ENCODE measurements around the gene IQGAP1.

Gene IQGAP1

GRCh38 chr15:90482124-90483011 lies 94.3 kb downstream of the IQGAP1 start:
- DNase-seq (ENCODE audit: low spot score), result peak; percentile 39
- in situ Hi-C loops (cut with MboI; ENCODE audit: low pct_unique_long_range_greater_than_20kb, low sequenced_read_pairs, unreplicated experiment), result no loop called here
- peak; percentile 78 for TF ChIP-seq CTCF (IDR thresholded peaks at IDR 0.05; ENCODE audit: extremely low read depth, insufficient read depth, missing control alignments)

- no peak for DNase-seq (ENCODE audit: low spot score)
- in situ Hi-C loops (cut with MboI; ENCODE audit: low pct_unique_long_range_greater_than_20kb, low sequenced_read_pairs, unreplicated experiment), result no loop called here
- TF ChIP-seq CTCF (IDR thresholded peaks at IDR 0.05; ENCODE audit: extremely low read depth, insufficient read depth, missing control alignments), result no peak
Observed at GRCh38 chr15:90483012-90483307, 94.9 kb downstream of the IQGAP1 start.

GRCh38 chr15:90483637-90484036 lies 95.6 kb downstream of the IQGAP1 start:
- TF ChIP-seq CTCF (IDR thresholded peaks at IDR 0.05; ENCODE audit: extremely low read depth, insufficient read depth, missing control alignments), result no peak
- DNase-seq (ENCODE audit: low spot score), result no peak
- in situ Hi-C loops (cut with MboI; ENCODE audit: low pct_unique_long_range_greater_than_20kb, low sequenced_read_pairs, unreplicated experiment), result no loop called here

GRCh38 chr15:90487186-90487585 lies 99.1 kb downstream of the IQGAP1 start:
- no peak for TF ChIP-seq CTCF (IDR thresholded peaks at IDR 0.05; ENCODE audit: extremely low read depth, insufficient read depth, missing control alignments)
- in situ Hi-C loops (cut with MboI; ENCODE audit: low pct_unique_long_range_greater_than_20kb, low sequenced_read_pairs, unreplicated experiment), result no loop called here
- no peak for DNase-seq (ENCODE audit: low spot score)

- DNase-seq (ENCODE audit: low spot score), result no peak
- in situ Hi-C loops (cut with MboI; ENCODE audit: low pct_unique_long_range_greater_than_20kb, low sequenced_read_pairs, unreplicated experiment), result no loop called here
- no peak for TF ChIP-seq CTCF (IDR thresholded peaks at IDR 0.05; ENCODE audit: extremely low read depth, insufficient read depth, missing control alignments)
Observed at GRCh38 chr15:90489514-90489913, 101.5 kb downstream of the IQGAP1 start.

GRCh38 chr15:90489944-90490343 lies 101.9 kb downstream of the IQGAP1 start:
- in situ Hi-C loops (cut with MboI; ENCODE audit: low pct_unique_long_range_greater_than_20kb, low sequenced_read_pairs, unreplicated experiment), result no loop called here
- DNase-seq (ENCODE audit: low spot score), result no peak
- no peak for TF ChIP-seq CTCF (IDR thresholded peaks at IDR 0.05; ENCODE audit: extremely low read depth, insufficient read depth, missing control alignments)
